Hepatocyte (in vitro differentiated cells): ENCODE measurements around the gene NRF1.
A peak's percentile ranks its signal among the peaks of the same experiment; 100 is the strongest.

Source experiments
- EZH2 ChIP-seq: fragments of 200-600 bp; sonication (generic); IDR thresholded peaks from 2 replicates; pipeline ENCODE4 v1.6.1; 2016; ENCODE audit warnings: antibody characterized with exemption, mild to moderate bottlenecking, borderline replicate concordance
- EZH2phosphoT487 ChIP-seq: fragments of 200-600 bp; sonication (generic); IDR thresholded peaks from one replicate; pipeline ENCODE4 v1.6.1; 2018; ENCODE audit warnings: antibody characterized with exemption, mild to moderate bottlenecking, low read depth, moderate library complexity; ENCODE audit not compliant: unreplicated experiment, severe bottlenecking
- TF ChIP-seq, protein P1 (sequence below): fragments of 200-600 bp; sonication (generic); IDR thresholded peaks from 2 replicates; pipeline ENCODE4 v1.5.1; 2016; ENCODE audit warnings: antibody characterized with exemption, mild to moderate bottlenecking; ENCODE audit not compliant: poor library complexity

DNA sequence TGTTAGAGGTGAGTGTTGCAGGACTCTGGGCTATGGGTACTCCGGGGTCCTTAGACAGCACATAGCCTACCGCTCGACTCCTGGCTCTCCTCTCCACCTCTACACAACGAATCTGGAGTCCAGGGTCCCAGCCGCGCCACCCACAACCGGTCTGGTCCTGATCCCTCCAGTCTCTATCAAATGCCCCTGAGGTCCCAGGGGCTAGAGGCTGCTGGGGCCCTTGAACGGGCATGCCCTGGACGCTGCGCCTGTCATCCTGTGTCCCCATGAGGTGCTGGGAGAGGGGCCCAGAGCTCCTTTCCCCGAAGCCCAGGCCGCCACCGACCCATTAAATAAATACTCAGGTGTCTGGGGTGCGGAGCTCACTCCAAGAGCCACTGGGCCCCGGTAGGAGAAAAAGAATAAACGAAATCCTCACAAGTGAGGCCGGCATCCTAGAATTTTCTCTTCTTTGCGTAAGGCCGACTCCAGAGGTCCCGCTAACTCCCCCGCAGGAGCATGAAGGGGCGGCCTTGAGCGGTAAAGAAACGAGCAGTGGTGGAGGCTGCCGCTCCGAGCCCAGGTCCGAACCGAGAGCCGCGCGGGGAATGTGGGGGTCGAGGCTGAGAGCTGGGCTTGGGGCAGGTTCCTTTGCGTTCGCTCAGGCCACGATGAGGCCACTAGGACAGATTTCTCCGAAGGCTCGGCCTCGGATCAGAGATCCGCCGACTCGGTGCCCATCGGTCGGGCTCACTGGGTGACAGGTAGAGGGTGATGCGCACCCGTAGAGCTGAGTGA is 166.7 kb downstream of the NRF1 start:
- TF ChIP-seq, protein P1, sequence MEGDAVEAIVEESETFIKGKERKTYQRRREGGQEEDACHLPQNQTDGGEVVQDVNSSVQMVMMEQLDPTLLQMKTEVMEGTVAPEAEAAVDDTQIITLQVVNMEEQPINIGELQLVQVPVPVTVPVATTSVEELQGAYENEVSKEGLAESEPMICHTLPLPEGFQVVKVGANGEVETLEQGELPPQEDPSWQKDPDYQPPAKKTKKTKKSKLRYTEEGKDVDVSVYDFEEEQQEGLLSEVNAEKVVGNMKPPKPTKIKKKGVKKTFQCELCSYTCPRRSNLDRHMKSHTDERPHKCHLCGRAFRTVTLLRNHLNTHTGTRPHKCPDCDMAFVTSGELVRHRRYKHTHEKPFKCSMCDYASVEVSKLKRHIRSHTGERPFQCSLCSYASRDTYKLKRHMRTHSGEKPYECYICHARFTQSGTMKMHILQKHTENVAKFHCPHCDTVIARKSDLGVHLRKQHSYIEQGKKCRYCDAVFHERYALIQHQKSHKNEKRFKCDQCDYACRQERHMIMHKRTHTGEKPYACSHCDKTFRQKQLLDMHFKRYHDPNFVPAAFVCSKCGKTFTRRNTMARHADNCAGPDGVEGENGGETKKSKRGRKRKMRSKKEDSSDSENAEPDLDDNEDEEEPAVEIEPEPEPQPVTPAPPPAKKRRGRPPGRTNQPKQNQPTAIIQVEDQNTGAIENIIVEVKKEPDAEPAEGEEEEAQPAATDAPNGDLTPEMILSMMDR, result no peak
- TF ChIP-seq EZH2phosphoT487, result peak; percentile 79
- peak; percentile 82 for TF ChIP-seq EZH2
